WTC11 (cell line): ENCODE measurements around the gene SLC7A6OS. TPM values are rescaled to one million over a fixed set of nuclear protein-coding genes. Genes with fewer than 3 reads are reported as not detected.

Experiments used
- AR ChIP-seq: fragments of 250-450 bp; sonication (Bioruptor Pico); IDR thresholded peaks from 2 replicates; pipeline ENCODE4 v1.9.0; 2021; ENCODE audit warnings: mild to moderate bottlenecking
- CREB1 ChIP-seq: sonication (generic); formaldehyde crosslinking; IDR thresholded peaks from 2 replicates; pipeline ENCODE4 v1.8.0; 2023; ENCODE audit warnings: mild to moderate bottlenecking, missing genetic modification reagents
- EMX1 ChIP-seq: fragments of 250-450 bp; sonication (Bioruptor Pico); IDR thresholded peaks from 2 replicates; pipeline ENCODE4 v1.8.0; 2021; ENCODE audit warnings: mild to moderate bottlenecking
- FOXP1 ChIP-seq: sonication (generic); formaldehyde crosslinking; IDR thresholded peaks from 2 replicates; pipeline ENCODE4 v1.8.0; 2022; ENCODE audit warnings: missing genetic modification reagents, mild to moderate bottlenecking, moderate library complexity, borderline replicate concordance
- GRHL2 ChIP-seq: fragments of 250-450 bp; sonication (Bioruptor Pico); IDR thresholded peaks from 2 replicates; pipeline ENCODE4 v1.8.0; 2022; ENCODE audit warnings: mild to moderate bottlenecking, moderate library complexity; ENCODE audit not compliant: insufficient replicate concordance, severe bottlenecking
- GTF2I ChIP-seq: fragments of 250-450 bp; sonication (Bioruptor Pico); conservative IDR thresholded peaks from 2 replicates; pipeline ENCODE4 v1.4.0; 2021; ENCODE audit warnings: mild to moderate bottlenecking
- HMGA2 ChIP-seq: fragments of 250-450 bp; sonication (Bioruptor Pico); IDR thresholded peaks from 2 replicates; pipeline ENCODE4 v1.4.0; 2021; ENCODE audit warnings: mild to moderate bottlenecking, moderate library complexity
- NFE2L1 ChIP-seq: sonication (generic); formaldehyde crosslinking; IDR thresholded peaks from 2 replicates; pipeline ENCODE4 v1.8.1; 2023; ENCODE audit warnings: missing genetic modification reagents
- OVOL2 ChIP-seq: fragments of 250-450 bp; sonication (Bioruptor Pico); IDR thresholded peaks from 2 replicates; pipeline ENCODE4 v1.9.0; 2021; ENCODE audit warnings: mild to moderate bottlenecking, borderline replicate concordance
- RORB ChIP-seq: fragments of 250-450 bp; sonication (Bioruptor Pico); IDR thresholded peaks from 2 replicates; pipeline ENCODE4 v1.9.0; 2021; ENCODE audit warnings: mild to moderate bottlenecking
- TEAD1 ChIP-seq: sonication (generic); formaldehyde crosslinking; IDR thresholded peaks from 2 replicates; pipeline ENCODE4 v1.8.0; 2022; ENCODE audit warnings: mild to moderate bottlenecking, missing genetic modification reagents
- TEAD4 ChIP-seq: sonication (generic); formaldehyde crosslinking; IDR thresholded peaks from 2 replicates; pipeline ENCODE4 v1.8.0; 2022; ENCODE audit warnings: mild to moderate bottlenecking, missing genetic modification reagents
- ZNF121 ChIP-seq: sonication (generic); formaldehyde crosslinking; IDR thresholded peaks from 2 replicates; pipeline ENCODE4 v1.8.0; 2023; ENCODE audit warnings: missing genetic modification reagents
- ZNF219 ChIP-seq: sonication (generic); formaldehyde crosslinking; IDR thresholded peaks from 2 replicates; pipeline ENCODE4 v1.8.0; 2023; ENCODE audit warnings: missing genetic modification reagents, mild to moderate bottlenecking, borderline replicate concordance
- ZNF396 ChIP-seq: fragments of 250-450 bp; sonication (Bioruptor Pico); IDR thresholded peaks from 2 replicates; pipeline ENCODE4 v1.8.0; 2021; ENCODE audit warnings: mild to moderate bottlenecking, moderate library complexity, borderline replicate concordance
- ZNF425 ChIP-seq: fragments of 250-450 bp; sonication (Bioruptor Pico); conservative IDR thresholded peaks from 2 replicates; pipeline ENCODE4 v1.9.0; 2021; ENCODE audit warnings: mild to moderate bottlenecking
- total RNA-seq: library from RNA; stranded (reverse); gene quantifications from 3 replicates; pipeline ENCODE4 v1.2.3, GENCODE V29; 2021
- TF ChIP-seq, protein P1 (sequence below): fragments of 200-600 bp; IDR thresholded peaks from 2 replicates; pipeline ENCODE4 v1.8.0; 2022; ENCODE audit warnings: antibody characterized with exemption
- TF ChIP-seq, protein P2 (sequence below): sonication (generic); formaldehyde crosslinking; conservative IDR thresholded peaks from 2 replicates; pipeline ENCODE4 v1.8.1; 2023; ENCODE audit warnings: mild to moderate bottlenecking, low read depth, missing genetic modification reagents, moderate library complexity
- TF ChIP-seq, protein P3 (sequence below): sonication (generic); formaldehyde crosslinking; IDR thresholded peaks from 2 replicates; pipeline ENCODE4 v1.8.1; 2023; ENCODE audit warnings: mild to moderate bottlenecking, missing genetic modification reagents, moderate library complexity
- TF ChIP-seq, protein P4 (sequence below): fragments of 250-450 bp; sonication (Bioruptor Pico); IDR thresholded peaks from 2 replicates; pipeline ENCODE4 v1.9.0; 2021; ENCODE audit warnings: moderate library complexity, mild to moderate bottlenecking, inconsistent platforms, borderline replicate concordance
- TF ChIP-seq, protein P5 (sequence below): fragments of 250-450 bp; sonication (Bioruptor Pico); IDR thresholded peaks from 2 replicates; pipeline ENCODE4 v1.8.0; 2021; ENCODE audit warnings: mild to moderate bottlenecking
- TF ChIP-seq, protein P6 (sequence below): sonication (generic); formaldehyde crosslinking; IDR thresholded peaks from 2 replicates; pipeline ENCODE4 v1.8.1; 2022; ENCODE audit warnings: mild to moderate bottlenecking, moderate library complexity, missing genetic modification reagents
- TF ChIP-seq, protein P7 (sequence below): sonication (generic); formaldehyde crosslinking; IDR thresholded peaks from 2 replicates; pipeline ENCODE4 v1.8.1; 2023; ENCODE audit warnings: mild to moderate bottlenecking, moderate library complexity, missing genetic modification reagents

SLC7A6OS gene
- total RNA-seq, 1 experiment from 2014 or later: 22.6 TPM

DNA sequence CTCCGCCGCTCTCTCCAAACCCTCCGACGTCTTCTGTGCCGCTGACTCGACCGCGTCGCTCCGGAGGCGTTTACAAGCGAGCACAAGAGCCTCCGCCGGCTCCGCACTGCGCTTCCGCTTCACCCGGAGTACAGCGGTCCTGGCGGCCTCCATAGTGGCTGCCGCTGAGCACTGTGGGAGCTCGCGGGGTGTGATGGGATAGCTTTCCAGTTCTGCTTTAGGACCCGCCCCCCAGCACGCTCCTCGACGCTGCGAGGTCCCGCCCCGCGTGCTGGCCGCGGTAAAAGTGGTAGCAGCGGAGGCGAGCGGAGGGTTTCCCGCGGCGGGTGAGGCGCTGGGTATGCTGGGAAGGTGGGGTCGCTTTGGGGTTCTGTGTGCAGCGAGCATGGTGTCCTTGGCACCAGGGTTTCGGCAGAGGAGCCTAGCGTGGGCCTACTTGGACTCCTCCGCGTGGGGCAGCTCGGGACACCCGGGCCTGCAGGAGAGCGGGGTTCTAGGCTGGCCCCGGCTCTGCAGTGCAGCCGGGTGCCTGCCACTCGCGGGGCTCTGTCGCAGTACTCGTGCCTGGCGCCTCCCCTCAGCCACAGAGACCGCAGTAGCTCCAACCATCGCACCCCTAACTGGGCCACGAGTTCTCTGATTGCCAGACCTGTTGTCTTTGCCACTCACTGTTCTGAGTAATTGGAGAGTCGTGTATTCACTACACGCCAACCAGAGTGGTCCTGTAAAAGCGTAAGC lies at the start of gene SLC7A6OS, which contains the start of gene PRMT7 (continued):
- TF ChIP-seq OVOL2 (CRISPR knock-in tag): no peak
- TF ChIP-seq, protein P1, sequence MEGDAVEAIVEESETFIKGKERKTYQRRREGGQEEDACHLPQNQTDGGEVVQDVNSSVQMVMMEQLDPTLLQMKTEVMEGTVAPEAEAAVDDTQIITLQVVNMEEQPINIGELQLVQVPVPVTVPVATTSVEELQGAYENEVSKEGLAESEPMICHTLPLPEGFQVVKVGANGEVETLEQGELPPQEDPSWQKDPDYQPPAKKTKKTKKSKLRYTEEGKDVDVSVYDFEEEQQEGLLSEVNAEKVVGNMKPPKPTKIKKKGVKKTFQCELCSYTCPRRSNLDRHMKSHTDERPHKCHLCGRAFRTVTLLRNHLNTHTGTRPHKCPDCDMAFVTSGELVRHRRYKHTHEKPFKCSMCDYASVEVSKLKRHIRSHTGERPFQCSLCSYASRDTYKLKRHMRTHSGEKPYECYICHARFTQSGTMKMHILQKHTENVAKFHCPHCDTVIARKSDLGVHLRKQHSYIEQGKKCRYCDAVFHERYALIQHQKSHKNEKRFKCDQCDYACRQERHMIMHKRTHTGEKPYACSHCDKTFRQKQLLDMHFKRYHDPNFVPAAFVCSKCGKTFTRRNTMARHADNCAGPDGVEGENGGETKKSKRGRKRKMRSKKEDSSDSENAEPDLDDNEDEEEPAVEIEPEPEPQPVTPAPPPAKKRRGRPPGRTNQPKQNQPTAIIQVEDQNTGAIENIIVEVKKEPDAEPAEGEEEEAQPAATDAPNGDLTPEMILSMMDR: no peak
- peak; percentile 93 for TF ChIP-seq FOXP1
- TF ChIP-seq, protein P2, sequence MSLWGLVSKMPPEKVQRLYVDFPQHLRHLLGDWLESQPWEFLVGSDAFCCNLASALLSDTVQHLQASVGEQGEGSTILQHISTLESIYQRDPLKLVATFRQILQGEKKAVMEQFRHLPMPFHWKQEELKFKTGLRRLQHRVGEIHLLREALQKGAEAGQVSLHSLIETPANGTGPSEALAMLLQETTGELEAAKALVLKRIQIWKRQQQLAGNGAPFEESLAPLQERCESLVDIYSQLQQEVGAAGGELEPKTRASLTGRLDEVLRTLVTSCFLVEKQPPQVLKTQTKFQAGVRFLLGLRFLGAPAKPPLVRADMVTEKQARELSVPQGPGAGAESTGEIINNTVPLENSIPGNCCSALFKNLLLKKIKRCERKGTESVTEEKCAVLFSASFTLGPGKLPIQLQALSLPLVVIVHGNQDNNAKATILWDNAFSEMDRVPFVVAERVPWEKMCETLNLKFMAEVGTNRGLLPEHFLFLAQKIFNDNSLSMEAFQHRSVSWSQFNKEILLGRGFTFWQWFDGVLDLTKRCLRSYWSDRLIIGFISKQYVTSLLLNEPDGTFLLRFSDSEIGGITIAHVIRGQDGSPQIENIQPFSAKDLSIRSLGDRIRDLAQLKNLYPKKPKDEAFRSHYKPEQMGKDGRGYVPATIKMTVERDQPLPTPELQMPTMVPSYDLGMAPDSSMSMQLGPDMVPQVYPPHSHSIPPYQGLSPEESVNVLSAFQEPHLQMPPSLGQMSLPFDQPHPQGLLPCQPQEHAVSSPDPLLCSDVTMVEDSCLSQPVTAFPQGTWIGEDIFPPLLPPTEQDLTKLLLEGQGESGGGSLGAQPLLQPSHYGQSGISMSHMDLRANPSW (CRISPR knock-in tag): no peak
- TF ChIP-seq, protein P3, sequence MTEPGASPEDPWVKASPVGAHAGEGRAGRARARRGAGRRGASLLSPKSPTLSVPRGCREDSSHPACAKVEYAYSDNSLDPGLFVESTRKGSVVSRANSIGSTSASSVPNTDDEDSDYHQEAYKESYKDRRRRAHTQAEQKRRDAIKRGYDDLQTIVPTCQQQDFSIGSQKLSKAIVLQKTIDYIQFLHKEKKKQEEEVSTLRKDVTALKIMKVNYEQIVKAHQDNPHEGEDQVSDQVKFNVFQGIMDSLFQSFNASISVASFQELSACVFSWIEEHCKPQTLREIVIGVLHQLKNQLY (CRISPR knock-in tag): 0 out of 2 replicates have a peak, but pooled peaks have one; percentile 15
- TF ChIP-seq NFE2L1 (CRISPR knock-in tag): peak; percentile 92
- TF ChIP-seq, protein P4, sequence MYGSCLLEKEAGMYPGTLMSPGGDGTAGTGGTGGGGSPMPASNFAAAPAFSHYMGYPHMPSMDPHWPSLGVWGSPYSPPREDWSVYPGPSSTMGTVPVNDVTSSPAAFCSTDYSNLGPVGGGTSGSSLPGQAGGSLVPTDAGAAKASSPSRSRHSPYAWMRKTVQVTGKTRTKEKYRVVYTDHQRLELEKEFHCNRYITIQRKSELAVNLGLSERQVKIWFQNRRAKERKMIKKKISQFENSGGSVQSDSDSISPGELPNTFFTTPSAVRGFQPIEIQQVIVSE (CRISPR knock-in tag): no peak
- peak; percentile 80 for TF ChIP-seq CREB1 (CRISPR knock-in tag)
- TF ChIP-seq TEAD1 (CRISPR knock-in tag): peak; percentile 97
- TF ChIP-seq RORB (CRISPR knock-in tag): no peak
- TF ChIP-seq AR (CRISPR knock-in tag): no peak
- TF ChIP-seq, protein P5, sequence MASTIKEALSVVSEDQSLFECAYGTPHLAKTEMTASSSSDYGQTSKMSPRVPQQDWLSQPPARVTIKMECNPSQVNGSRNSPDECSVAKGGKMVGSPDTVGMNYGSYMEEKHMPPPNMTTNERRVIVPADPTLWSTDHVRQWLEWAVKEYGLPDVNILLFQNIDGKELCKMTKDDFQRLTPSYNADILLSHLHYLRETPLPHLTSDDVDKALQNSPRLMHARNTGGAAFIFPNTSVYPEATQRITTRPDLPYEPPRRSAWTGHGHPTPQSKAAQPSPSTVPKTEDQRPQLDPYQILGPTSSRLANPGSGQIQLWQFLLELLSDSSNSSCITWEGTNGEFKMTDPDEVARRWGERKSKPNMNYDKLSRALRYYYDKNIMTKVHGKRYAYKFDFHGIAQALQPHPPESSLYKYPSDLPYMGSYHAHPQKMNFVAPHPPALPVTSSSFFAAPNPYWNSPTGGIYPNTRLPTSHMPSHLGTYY: no peak
- peak; percentile 80 for TF ChIP-seq TEAD4 (CRISPR knock-in tag)
- no peak for TF ChIP-seq ZNF396 (CRISPR knock-in tag)
- TF ChIP-seq HMGA2 (CRISPR knock-in tag): no peak
- TF ChIP-seq, protein P6, sequence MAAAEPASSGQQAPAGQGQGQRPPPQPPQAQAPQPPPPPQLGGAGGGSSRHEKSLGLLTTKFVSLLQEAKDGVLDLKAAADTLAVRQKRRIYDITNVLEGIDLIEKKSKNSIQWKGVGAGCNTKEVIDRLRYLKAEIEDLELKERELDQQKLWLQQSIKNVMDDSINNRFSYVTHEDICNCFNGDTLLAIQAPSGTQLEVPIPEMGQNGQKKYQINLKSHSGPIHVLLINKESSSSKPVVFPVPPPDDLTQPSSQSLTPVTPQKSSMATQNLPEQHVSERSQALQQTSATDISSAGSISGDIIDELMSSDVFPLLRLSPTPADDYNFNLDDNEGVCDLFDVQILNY (CRISPR knock-in tag): peak; percentile 93
- no peak for TF ChIP-seq GRHL2 (CRISPR knock-in tag)
- 0 out of 2 replicates have a peak, but pooled peaks have one; percentile 54 for TF ChIP-seq EMX1
- TF ChIP-seq ZNF121 (CRISPR knock-in tag): no peak
- 0 out of 2 replicates have a peak, but pooled peaks have one; percentile 31 for TF ChIP-seq ZNF219 (CRISPR knock-in tag)
- TF ChIP-seq, protein P7, sequence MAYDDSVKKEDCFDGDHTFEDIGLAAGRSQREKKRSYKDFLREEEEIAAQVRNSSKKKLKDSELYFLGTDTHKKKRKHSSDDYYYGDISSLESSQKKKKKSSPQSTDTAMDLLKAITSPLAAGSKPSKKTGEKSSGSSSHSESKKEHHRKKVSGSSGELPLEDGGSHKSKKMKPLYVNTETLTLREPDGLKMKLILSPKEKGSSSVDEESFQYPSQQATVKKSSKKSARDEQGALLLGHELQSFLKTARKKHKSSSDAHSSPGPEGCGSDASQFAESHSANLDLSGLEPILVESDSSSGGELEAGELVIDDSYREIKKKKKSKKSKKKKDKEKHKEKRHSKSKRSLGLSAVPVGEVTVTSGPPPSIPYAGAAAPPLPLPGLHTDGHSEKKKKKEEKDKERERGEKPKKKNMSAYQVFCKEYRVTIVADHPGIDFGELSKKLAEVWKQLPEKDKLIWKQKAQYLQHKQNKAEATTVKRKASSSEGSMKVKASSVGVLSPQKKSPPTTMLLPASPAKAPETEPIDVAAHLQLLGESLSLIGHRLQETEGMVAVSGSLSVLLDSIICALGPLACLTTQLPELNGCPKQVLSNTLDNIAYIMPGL (CRISPR knock-in tag): peak; percentile 78; the same call in 1 of the 2 replicates
- no peak for TF ChIP-seq GTF2I
- TF ChIP-seq ZNF425 (CRISPR knock-in tag): no peak
